IMR-90 (cell line): ENCODE measurements around the gene PRKN. TPM values are rescaled to one million over a fixed set of nuclear protein-coding genes. Genes with fewer than 3 reads are reported as not detected.

ENCODE experiments used
- ATAC-seq: fragments of 200-7000 bp; cut with Tn5 transposase; 2 replicates; pipeline ENCODE4 v1.9.1; 2020; ENCODE audit warnings: low read depth, mild to moderate bottlenecking, moderate library complexity
- BruUV-seq: library from RNA; stranded (reverse); fragments of 400-500 nt; replicated peaks from 2 replicates; lab custom pipeline; 2021; lab: Mats Ljungman, UMichigan
- CTCF ChIA-PET: fragments of 300-600 bp; formaldehyde crosslinking; extraction: SDS; loops from one replicate; lab custom pipeline; 2021; ENCODE audit warnings: antibody characterized with exemption; lab: Yijun Ruan, JAX
- POLR2A ChIA-PET: fragments of 300-600 bp; sonication (Branson Sonifier 250); formaldehyde crosslinking; loops from one replicate; lab custom pipeline; 2022; ENCODE audit warnings: antibody characterized with exemption; ENCODE audit not compliant: unreplicated experiment; lab: Charles Lee
- DNase-seq: peaks from one replicate; pipeline ENCODE4 v3.0.0; 2013
- H2AFZ ChIP-seq: replicated peaks from 2 replicates; pipeline ENCODE3; 2013; ENCODE audit warnings: low read length, mild to moderate bottlenecking; ENCODE audit not compliant: poor library complexity
- H2AK5ac ChIP-seq: 2 replicates; pipeline ENCODE4 v1.6.1; 2013; ENCODE audit warnings: low read depth, low read length, inconsistent platforms
- H2AK9ac ChIP-seq: replicated peaks from 2 replicates; pipeline ENCODE3; 2013; ENCODE audit warnings: mild to moderate bottlenecking, low read depth, low read length, moderate library complexity; ENCODE audit not compliant: poor library complexity
- H2BK120ac ChIP-seq: 2 replicates; pipeline ENCODE4 v1.6.1; 2013; ENCODE audit warnings: low read depth, low read length, inconsistent platforms
- H2BK15ac ChIP-seq: 3 replicates; pipeline ENCODE4 v1.6.1; 2013; ENCODE audit warnings: low read depth, low read length, inconsistent platforms
- H2BK20ac ChIP-seq: 2 replicates; pipeline ENCODE4 v1.6.1; 2013; ENCODE audit warnings: low read depth, mild to moderate bottlenecking, inconsistent platforms, low read length, moderate library complexity
- H2BK5ac ChIP-seq: 2 replicates; pipeline ENCODE4 v1.6.1; 2013; ENCODE audit warnings: mild to moderate bottlenecking, low read depth, low read length, inconsistent platforms; ENCODE audit not compliant: poor library complexity, severe bottlenecking
- H3K14ac ChIP-seq: replicated peaks from 2 replicates; pipeline ENCODE4 v1.6.1; 2013; ENCODE audit warnings: low read depth, low read length, inconsistent platforms
- H3K18ac ChIP-seq: 2 replicates; pipeline ENCODE4 v1.6.1; 2013; ENCODE audit warnings: low read depth, low read length, control low read depth
- H3K23ac ChIP-seq: 2 replicates; pipeline ENCODE4 v1.6.1; 2013; ENCODE audit warnings: low read depth, low read length, inconsistent platforms
- H3K27ac ChIP-seq: 2 replicates; pipeline ENCODE4 v1.5.1; 2013; ENCODE audit warnings: mild to moderate bottlenecking, control low read depth, low read length; ENCODE audit not compliant: insufficient read depth
- H3K27me3 ChIP-seq: 2 replicates; pipeline ENCODE4 v1.6.1; 2013; ENCODE audit warnings: low read length; ENCODE audit not compliant: control insufficient read depth, insufficient read depth
- H3K36me3 ChIP-seq: 2 replicates; pipeline ENCODE4 v1.6.1; 2013; ENCODE audit warnings: low read length, mixed read lengths; ENCODE audit not compliant: control insufficient read depth, insufficient read depth
- H3K4ac ChIP-seq: 2 replicates; pipeline ENCODE4 v1.6.1; 2013; ENCODE audit warnings: low read depth, low read length, inconsistent platforms
- H3K4me1 ChIP-seq: 2 replicates; pipeline ENCODE4 v1.6.1; 2013; ENCODE audit warnings: low read length, mixed read lengths; ENCODE audit not compliant: control insufficient read depth, insufficient read depth
- H3K4me2 ChIP-seq: 2 replicates; pipeline ENCODE4 v1.6.1; 2013; ENCODE audit warnings: low read depth, mild to moderate bottlenecking, control low read depth, low read length, moderate library complexity
- H3K4me3 ChIP-seq: 2 replicates; pipeline ENCODE4 v1.5.1; 2013; ENCODE audit warnings: low read depth, mild to moderate bottlenecking, control low read depth, low read length, moderate library complexity; ENCODE audit not compliant: insufficient read depth
- H3K56ac ChIP-seq: 2 replicates; pipeline ENCODE4 v1.6.1; 2013; ENCODE audit warnings: low read length, inconsistent platforms; ENCODE audit not compliant: insufficient read depth; ENCODE audit errors: extremely low read depth
- H3K79me1 ChIP-seq, 2 experiments: 2 replicates each; pipeline ENCODE4 v1.6.1; 2013; ENCODE audit warnings: low read length in 2 of 2, inconsistent platforms in 1 of 2, low read depth in 1 of 2
- H3K9ac ChIP-seq: 2 replicates; pipeline ENCODE4 v1.6.1; 2013; ENCODE audit warnings: low read depth, low read length, control low read depth
- H3K9me1 ChIP-seq: 2 replicates; pipeline ENCODE4 v1.6.1; 2013; ENCODE audit warnings: low read length, inconsistent platforms; ENCODE audit not compliant: insufficient read depth
- H3K9me3 ChIP-seq: 2 replicates; pipeline ENCODE4 v1.6.1; 2013; ENCODE audit warnings: low read length; ENCODE audit not compliant: control insufficient read depth, insufficient read depth
- H4K20me1 ChIP-seq: 2 replicates; pipeline ENCODE4 v1.6.1; 2013; ENCODE audit warnings: low read length, inconsistent platforms; ENCODE audit not compliant: insufficient read depth
- H4K5ac ChIP-seq: 2 replicates; pipeline ENCODE4 v1.6.1; 2013; ENCODE audit warnings: mild to moderate bottlenecking, low read depth, low read length, control low read depth
- H4K8ac ChIP-seq, 2 experiments: 2 replicates each; pipeline ENCODE4 v1.6.1; 2013; ENCODE audit warnings: low read depth in 2 of 2, low read length in 2 of 2, control low read depth in 1 of 2, inconsistent platforms in 1 of 2
- H4K91ac ChIP-seq: 2 replicates; pipeline ENCODE4 v1.6.1; 2013; ENCODE audit warnings: low read depth, low read length, inconsistent platforms; ENCODE audit not compliant: insufficient read depth
- CHD1 ChIP-seq: IDR thresholded peaks from 2 replicates; pipeline ENCODE4 v1.6.1; 2012; ENCODE audit warnings: low read depth, low read length, improper control_type of control experiment
- MXI1 ChIP-seq: IDR thresholded peaks from 2 replicates; pipeline ENCODE4 v1.6.1; 2012; ENCODE audit warnings: low read depth, mild to moderate bottlenecking, low read length, moderate library complexity, borderline replicate concordance
- RCOR1 ChIP-seq: IDR thresholded peaks from 2 replicates; pipeline ENCODE4 v1.6.1; 2012; ENCODE audit warnings: mild to moderate bottlenecking, low read length, improper control_type of control experiment; ENCODE audit not compliant: insufficient replicate concordance
- WGBS, 2 experiments: methylation state at CpG; one replicate each; pipeline versions ENCODE4 v1.1.5 to v1.1.7; 2013; ENCODE audit warnings: missing lambda C conversion rate in 2 of 2; ENCODE audit not compliant: insufficient read length in 1 of 2; ENCODE audit errors: extremely low coverage in 2 of 2; 5-methylcytosine and 5-hydroxymethylcytosine counted together
- dilution Hi-C: fragments of 300-500 bp; cut with HindIII; formaldehyde crosslinking; loops from one replicate; pipeline ENCODE4 v1.14.3; 2018; ENCODE audit warnings: low sequenced_read_pairs; ENCODE audit not compliant: unreplicated experiment
- in situ Hi-C: fragments of 300-500 bp; cut with MboI; formaldehyde crosslinking; loops from 3 replicates; pipeline ENCODE4 v1.14.3; 2019; ENCODE audit warnings: low sequenced_read_pairs, inconsistent platforms, mixed read lengths
- intact Hi-C: fragments of 100-400 bp; cut with micrococcal nuclease; formaldehyde crosslinking; loops from 2 replicates; pipeline ENCODE4 v1.10.0; 2022
- polyA plus RNA-seq, 3 experiments: library from polyadenylated mRNA; depleted of rRNA; stranded (reverse); fragments of >200 nt; gene quantifications; 2 replicates each; pipeline ENCODE4 v1.2.3, GENCODE V29; 2012; ENCODE audit warnings: low replicate concordance in 1 of 3
- total RNA-seq: library from RNA; depleted of rRNA; stranded (reverse); fragments of >200 nt; gene quantifications from 2 replicates; pipeline ENCODE4 v1.2.3, GENCODE V29; 2012
- TF ChIP-seq, protein P1 (sequence below): fragments of 150-350 bp; IDR thresholded peaks from 2 replicates; pipeline ENCODE4 v1.6.1; 2016; ENCODE audit warnings: low read depth, mild to moderate bottlenecking, low read length, moderate library complexity, borderline replicate concordance

PRKN gene
- total and polyA plus RNA-seq, 2 of the 4 experiments (the other 2 are of a cell fraction) = 0.15 to 0.18 TPM

DNA sequence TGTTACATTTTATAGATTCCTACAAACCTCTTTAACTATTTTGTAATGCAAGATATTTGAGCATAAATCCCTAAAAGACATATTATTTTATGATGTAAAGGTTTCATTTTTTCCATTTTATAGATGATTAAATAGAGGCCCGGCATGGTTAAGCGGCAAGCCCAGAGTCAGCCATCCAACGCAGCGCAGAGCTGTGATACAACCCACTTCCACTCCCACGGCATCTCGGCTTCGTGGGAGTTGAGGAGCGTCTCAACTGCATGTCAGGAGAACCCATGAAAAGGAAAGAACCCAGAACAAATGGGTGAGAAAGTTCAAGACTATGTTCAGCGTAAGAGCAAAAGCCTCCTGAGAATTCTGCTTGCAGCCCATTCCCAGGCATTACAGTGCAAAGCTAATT, 488.2 kb downstream of the PRKN start:
- H2BK5ac ChIP-seq = no peak overlapping the region
- intact Hi-C loops = no loop called here
- in situ Hi-C loops = no loop called here
- H3K27ac ChIP-seq = no peak overlapping the region
- no peak overlapping the region for H3K56ac ChIP-seq
- no peak overlapping the region for H2BK120ac ChIP-seq
- H4K8ac ChIP-seq = no peak overlapping the region
- H2AK9ac ChIP-seq = no peak overlapping the region
- no peaks in the 10 kb centered on the region for H4K20me1 ChIP-seq
- H3K18ac ChIP-seq = no peak overlapping the region
- no peak overlapping the region for H3K4ac ChIP-seq
- DNase-seq = no peak
- H3K79me1 ChIP-seq = no peaks in the 10 kb centered on the region
- no peak overlapping the region for H3K4me3 ChIP-seq
- no peak overlapping the region for H3K4me2 ChIP-seq
- H3K27me3 ChIP-seq = no peaks in the 10 kb centered on the region
- dilution Hi-C loops = no loop called here
- no TSS peak for BruUV-seq
- ChIA-PET CTCF (no interaction called here), POLR2A (no interaction called here)
- no peak overlapping the region for H2AFZ ChIP-seq
- TF ChIP-seq, protein P1, sequence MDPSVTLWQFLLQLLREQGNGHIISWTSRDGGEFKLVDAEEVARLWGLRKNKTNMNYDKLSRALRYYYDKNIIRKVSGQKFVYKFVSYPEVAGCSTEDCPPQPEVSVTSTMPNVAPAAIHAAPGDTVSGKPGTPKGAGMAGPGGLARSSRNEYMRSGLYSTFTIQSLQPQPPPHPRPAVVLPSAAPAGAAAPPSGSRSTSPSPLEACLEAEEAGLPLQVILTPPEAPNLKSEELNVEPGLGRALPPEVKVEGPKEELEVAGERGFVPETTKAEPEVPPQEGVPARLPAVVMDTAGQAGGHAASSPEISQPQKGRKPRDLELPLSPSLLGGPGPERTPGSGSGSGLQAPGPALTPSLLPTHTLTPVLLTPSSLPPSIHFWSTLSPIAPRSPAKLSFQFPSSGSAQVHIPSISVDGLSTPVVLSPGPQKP = no peak
- TF ChIP-seq MXI1 (no peak), CHD1 (no peak), RCOR1 (no peak)
- no peak overlapping the region for H3K9ac ChIP-seq
- H4K5ac ChIP-seq = no peak overlapping the region
- H2BK15ac ChIP-seq = no peak overlapping the region
- no peak overlapping the region for H2BK20ac ChIP-seq
- no peaks in the 10 kb centered on the region for H3K9me1 ChIP-seq
- H3K14ac ChIP-seq = no peak overlapping the region
- no CpG with 5 or more reads among the region's 9 CpGs for WGBS, 2 experiments
- ATAC-seq = no peak
- no peaks in the 10 kb centered on the region for H3K36me3 ChIP-seq
- H3K23ac ChIP-seq = no peak overlapping the region
- no peak overlapping the region for H2AK5ac ChIP-seq
- peaks cover 11% of the 10 kb centered on the region for H3K9me3 ChIP-seq
- H3K4me1 ChIP-seq = no peaks in the 10 kb centered on the region
- no peak overlapping the region for H4K91ac ChIP-seq
